ENCODE data around the gene ZNF121. TPM values are rescaled to one million over a fixed set of nuclear protein-coding genes. Genes with fewer than 3 reads are reported as not detected.
A peak's percentile ranks its signal among the peaks of the same experiment; 100 is the strongest.
"Not testable (repeated sequence)": the region's sequence is repeated elsewhere in the genome, so short reads cannot be mapped to it uniquely, and the experiment has no call there.

ZNF121 gene
- total RNA-seq, 2 donors from 2014 or later: 26.8 to 30.0 TPM

- intact Hi-C loops (cut with DNase I): not testable (repeated sequence)
These were observed 43.0 kb downstream of the ZNF121 start for GRCh38 chr19:9541281-9541680.

GRCh38 chr19:9539921-9540320, 44.4 kb downstream of the ZNF121 start:
- DNase-seq (ENCODE audit: low spot score); intact Hi-C loops (cut with DNase I): not testable (repeated sequence)

More at GRCh38 chr19:9541281-9541680, 43.0 kb downstream of the ZNF121 start:
- not testable (repeated sequence) for DNase-seq (ENCODE audit: low spot score)

GRCh38 chr19:9539201-9539600, 45.1 kb downstream of the ZNF121 start:
- intact Hi-C loops (cut with DNase I); DNase-seq (ENCODE audit: low spot score): not testable (repeated sequence)

- intact Hi-C loops (cut with DNase I): no loop called here
- DNase-seq (ENCODE audit: low spot score): peak; percentile 97
These were observed 45.9 kb downstream of the ZNF121 start, which contains the start of gene ZNF426 for GRCh38 chr19:9538183-9539058. ZNF426 (minus strand) TSS chr19:9538645; CDS start chr19:9536232, 2,413 bp downstream.

- DNase-seq (ENCODE audit: low spot score): no peak
- intact Hi-C loops (cut with DNase I): no loop called here
These were observed 48.4 kb downstream of the ZNF121 start for GRCh38 chr19:9535934-9536333.

- intact Hi-C loops (cut with DNase I): no loop called here
These were observed 52.4 kb downstream of the ZNF121 start for GRCh38 chr19:9531933-9532332.

GRCh38 chr19:9528757-9529336, 55.5 kb downstream of the ZNF121 start:
- DNase-seq (ENCODE audit: low spot score): no peak
- intact Hi-C loops (cut with DNase I): no loop called here

More at GRCh38 chr19:9531933-9532332, 52.4 kb downstream of the ZNF121 start:
- no peak for DNase-seq (ENCODE audit: low spot score)

- intact Hi-C loops (cut with DNase I): no loop called here
These were observed 60.3 kb downstream of the ZNF121 start for GRCh38 chr19:9523885-9524474.

More at GRCh38 chr19:9523885-9524474, 60.3 kb downstream of the ZNF121 start:
- no peak for DNase-seq (ENCODE audit: low spot score)

Other genes starting within 250 kb of the ZNF121 start
- gene ZNF177, start 221.5 kb downstream of the ZNF121 start, total RNA-seq: 1 to 10 TPM; 1.9 to 4.0 TPM
- 10 to 100 TPM; 19.3 to 20.0 TPM for gene ZNF266, start 148.9 kb downstream of the ZNF121 start, total RNA-seq
- gene ZNF560, start 85.9 kb downstream of the ZNF121 start, total RNA-seq: not detected
- gene ZNF426, start 45.9 kb downstream of the ZNF121 start, total RNA-seq: 10 to 100 TPM; 16.8 to 16.9 TPM
- 10 to 100 TPM; 21.5 to 27.4 TPM for gene ZNF561, start 36.7 kb upstream of the ZNF121 start, total RNA-seq
- 10 to 100 TPM; 26.4 to 33.2 TPM for gene ZNF562, start 90.6 kb upstream of the ZNF121 start, total RNA-seq
- gene ZNF846, start 184.2 kb upstream of the ZNF121 start, total RNA-seq: 10 to 100 TPM; 13.5 to 18.2 TPM
- gene FBXL12, start 234.6 kb upstream of the ZNF121 start, total RNA-seq: 10 to 100 TPM; 18.5 to 19.0 TPM
- 100 to 1,000 TPM; 260 to 295 TPM for gene UBL5, start 243.4 kb upstream of the ZNF121 start, total RNA-seq

All from posterior vena cava (tissue), 2 donors.